CD4-positive, alpha-beta T cell treated with Interleukin-17A for 1 hour (primary cell): ENCODE measurements around the gene NTMT1.

Experiments used
- DNase-seq: peaks from one replicate; pipeline ENCODE4 v3.0.0-alpha.2; 2020

Gene NTMT1

DNA sequence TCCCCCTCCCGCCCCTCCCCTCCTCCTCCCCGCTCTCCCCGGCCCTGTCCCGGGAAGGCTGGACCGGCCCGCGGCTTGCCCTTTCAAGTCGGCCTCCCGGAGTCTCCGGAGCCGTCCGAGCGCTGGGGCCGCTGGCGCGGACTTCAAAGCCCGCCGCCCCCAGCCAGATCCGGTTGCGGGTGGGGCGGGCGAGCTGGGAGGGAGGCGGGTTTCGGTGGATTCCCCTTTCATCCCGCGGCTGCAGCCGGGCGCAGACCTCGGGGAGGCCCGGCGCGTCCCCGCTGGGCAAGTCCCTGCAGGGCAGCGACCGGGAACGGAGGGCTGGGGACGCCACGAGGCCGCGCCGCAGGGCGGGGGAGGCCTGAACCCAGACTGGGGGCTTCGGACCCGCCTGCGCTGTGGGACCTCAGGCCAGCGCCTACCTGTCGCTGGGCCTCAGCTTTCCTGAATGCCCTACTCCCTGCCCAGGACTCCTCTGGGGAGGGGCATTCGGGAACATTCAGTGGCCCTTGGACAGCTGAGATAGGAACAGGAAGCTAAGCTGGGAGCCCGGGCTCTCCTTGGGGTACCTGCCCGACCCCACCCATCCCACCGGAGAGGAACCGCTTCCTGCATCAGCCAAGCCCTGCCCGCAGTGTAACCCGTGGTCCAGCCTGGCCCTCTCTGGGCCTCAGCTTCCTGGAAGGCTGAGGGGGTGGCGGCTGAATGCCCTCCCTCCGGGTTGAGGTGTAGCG, 28.4 kb upstream of the NTMT1 start:
- peak; percentile 50 for DNase-seq

DNA sequence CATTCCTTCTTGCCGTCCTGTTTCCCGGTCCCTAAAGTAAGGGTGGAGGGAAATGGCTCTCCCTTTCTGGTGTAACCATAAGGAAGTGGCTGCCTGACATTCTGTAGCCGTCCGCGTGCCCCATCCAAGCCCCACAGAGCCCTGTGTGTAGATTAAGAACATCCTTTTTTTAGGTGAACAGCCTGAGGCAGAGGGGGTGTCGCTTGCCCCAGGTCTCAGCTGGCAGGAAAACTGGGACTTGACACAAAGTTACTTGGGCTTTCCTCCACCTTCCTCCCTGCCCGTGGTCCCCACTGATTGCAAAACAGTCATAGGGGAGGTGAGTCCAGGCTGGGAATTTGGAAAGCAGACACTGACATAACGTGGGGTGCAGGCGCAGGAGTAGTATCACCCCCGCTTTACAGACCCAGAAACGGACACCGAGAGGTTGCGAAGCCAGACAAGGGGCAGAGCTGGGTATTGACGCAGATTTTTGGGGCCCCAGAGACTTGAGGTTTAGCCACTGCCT, 27.8 kb upstream of the NTMT1 start:
- no peak for DNase-seq

- DNase-seq = no peak
Measured at GRCh38 chr9:129601082-129601674, 24.8 kb upstream of the NTMT1 start.

GRCh38 chr9:129602598-129603415, 23.2 kb upstream of the NTMT1 start:
- no peak for DNase-seq

DNA sequence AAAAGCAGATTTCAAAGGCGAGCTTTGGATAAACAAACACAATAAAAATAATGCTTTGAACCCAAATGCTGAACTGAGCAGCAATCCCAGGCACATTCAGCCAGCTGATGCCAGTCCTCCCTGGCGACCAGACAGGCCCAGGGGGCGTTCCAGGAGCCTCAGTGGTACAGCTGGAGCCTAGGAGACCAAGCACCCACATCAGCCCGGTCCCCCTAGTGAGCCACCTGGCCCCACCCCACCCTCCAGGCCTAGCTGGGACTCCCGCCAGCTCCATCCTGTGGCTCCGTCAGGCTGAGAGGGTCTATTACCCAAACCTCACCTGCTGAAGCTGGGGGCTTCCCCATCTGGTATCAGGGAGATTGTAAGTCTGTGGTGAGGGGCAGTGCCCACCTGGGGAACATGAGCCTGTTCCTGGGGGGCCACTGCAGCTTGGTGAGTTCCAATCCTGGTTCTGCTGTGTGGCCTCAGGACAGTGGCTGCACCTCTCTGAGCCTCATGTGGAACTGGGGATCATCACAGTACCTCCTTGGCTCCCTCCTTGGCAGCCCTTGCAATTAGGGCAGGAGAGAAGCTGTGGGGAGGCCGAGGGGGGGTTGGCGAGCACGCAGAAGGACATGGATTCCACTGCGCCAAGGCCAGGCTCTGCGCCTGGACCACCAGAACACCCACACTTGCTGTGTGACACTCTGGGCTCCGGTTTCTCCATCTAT, 21.8 kb upstream of the NTMT1 start:
- DNase-seq = no peak

GRCh38 chr9:129604766-129605163, 21.2 kb upstream of the NTMT1 start:
- no peak for DNase-seq

DNA sequence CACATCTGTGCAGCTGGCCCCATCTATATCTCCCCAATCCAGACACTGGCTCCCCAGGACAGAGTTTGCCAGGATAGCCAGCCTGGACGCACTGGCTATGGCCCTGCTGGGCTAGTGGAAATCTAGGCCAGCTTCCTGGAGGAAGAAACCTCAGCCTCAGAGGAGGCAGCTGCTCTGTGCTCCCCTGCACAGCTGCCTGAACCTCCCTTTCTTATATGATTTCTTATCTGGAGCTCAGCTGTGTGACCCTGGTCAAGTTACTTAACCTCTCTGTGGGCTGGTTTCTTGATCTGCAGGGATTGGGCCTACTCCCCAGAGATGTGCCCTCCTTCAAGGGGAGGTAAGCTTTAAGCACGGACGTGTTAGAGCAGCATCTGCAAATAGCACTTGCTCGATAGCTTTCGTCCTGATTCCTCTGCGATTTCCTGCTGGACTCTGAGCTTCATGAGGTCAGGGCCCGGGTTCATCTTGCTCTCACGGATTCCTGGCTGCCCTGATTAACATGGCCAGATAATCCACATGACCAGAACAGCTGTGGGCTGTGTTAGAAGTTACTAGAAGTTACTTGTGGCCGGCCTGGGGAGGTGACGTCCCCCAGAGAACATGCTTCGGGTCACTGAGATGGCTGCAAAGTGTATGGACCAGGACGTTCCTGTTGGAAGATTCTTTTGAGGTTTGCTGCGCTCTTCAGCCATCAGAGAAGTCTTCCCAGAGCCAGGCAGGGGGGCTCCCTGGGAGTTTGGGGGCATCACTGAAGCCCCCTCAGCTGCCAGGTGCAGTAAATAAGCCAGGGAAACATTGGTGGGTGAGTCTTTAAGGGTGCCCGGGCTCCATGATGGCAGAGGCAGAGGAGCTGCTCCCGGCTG, 19.6 kb upstream of the NTMT1 start:
- DNase-seq = no peak

GRCh38 chr9:129607027-129607387, 19.0 kb upstream of the NTMT1 start:
- no peak for DNase-seq

DNA sequence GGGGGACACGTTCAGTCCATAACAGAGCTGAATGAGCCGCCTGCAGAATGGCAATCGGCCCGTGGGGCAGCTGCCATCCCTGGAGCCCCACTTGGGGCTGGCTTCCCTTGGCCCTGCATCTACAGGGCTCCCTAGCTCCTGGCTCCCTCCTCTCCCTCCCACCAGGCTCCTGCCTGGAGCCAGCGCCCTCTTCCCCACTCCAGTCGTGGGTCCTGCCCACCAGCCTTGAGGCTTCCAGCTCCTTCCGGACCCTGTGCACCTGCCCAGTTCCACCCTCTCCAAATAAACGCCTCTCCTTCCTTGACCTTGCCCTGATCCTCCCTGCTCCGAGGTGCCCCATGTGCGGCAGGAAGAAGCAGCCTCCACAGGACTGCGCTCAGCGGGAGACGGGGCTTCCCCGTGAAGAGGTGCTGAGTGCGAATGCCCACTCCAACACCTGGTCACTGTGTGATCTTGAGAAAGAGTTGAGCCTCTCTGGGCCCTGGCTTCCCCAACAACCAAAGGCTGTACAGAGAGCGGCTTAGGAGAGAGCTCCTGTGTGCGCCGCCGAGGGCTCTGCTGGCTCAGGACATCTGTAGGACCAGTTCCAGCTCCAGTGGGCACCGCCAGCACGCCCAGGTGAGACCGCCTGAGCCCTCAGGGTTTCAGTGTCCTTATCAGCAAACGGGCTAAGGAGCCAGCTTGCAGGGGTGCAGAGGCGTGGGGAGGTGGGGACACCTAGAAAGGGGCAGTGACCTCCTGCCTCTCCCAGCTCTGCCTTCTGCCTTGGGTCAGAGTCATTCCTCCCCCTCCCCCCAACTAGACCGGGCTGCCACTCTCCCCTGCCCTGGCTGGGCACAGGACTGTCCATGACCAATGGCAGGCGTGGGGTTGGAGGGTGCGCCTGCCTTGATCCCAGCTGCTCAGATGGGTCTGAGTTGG, 17.1 kb upstream of the NTMT1 start:
- no peak for DNase-seq

DNA sequence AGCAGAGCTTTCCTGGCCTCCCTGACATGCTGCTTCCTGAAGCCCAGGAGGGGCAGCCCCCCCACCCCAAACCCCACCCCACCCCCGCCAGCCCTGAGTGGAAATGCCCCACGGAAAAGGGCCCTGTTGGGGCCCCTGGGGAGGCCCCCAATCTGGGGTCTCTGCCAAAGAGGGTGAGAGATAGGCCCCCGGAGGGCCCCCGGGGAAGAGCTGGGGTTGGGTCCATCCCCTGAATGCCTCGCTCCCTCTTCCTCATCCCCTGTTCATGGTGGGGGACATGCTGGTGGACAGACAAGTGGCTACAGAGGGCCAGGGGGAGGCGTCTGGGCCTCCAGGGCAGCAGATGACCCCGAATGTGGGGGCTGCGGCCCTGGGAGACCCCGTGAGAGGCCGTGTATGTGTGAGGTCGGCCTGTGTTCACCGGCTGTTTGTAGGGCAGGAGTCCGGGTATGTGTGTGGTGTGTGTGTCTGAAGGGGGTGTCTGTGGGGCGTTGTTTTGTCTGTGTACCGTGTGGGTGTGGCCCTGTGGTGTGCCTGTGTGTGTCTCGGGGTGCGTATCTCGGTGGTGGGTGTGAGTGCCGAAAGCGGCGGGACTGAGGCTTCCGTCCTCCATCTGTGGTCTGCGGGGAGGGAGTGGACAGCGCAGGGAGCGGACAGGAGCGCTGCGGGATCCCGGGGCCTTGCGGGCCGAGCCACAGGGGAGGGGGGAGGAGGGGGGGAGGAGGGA, 16.3 kb upstream of the NTMT1 start:
- peak; percentile 87 for DNase-seq

GRCh38 chr9:129610213-129610472, 15.8 kb upstream of the NTMT1 start:
- no peak for DNase-seq

DNA sequence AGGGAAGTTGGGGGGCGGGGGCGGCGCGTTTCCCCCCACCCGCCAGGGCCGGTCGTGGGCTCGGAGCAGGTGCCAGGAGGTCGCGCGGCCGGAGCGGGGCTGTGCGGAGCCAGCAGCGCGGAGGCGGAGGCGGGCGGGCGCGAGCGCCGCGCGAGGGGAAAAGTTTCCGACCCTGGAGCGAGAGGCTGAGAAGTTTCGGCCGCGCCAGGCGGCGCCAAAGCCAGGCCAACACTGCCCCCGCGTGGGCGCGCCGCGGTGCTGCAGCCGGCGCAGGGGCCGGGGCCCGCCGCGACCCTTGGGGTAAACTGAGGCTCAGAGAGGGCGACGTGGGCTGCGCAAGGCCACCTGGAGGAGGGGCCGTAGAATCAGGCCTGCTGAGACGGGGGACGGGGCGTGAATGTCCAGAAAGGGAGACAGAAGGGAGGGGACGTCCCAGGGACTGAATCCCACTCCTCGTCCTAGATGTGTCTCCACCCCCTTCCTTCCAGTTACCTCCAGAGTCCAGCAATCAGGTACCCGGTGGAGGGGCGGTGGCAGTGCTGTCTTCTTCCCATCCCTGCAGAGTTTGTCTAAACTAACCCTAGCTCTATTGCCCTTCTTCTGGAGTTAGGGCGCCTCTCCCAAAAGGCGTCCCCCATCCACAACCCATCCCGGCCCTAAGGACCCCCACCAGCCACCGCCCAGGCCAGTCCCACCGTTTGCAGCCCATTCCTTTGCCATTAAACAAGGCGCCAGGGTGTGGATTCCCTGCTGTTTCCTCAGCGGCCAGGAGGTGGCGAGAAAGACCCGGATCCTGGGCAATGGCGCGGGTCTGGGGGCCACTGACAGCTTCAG, 15.3 kb upstream of the NTMT1 start:
- DNase-seq = peak; percentile 73

DNA sequence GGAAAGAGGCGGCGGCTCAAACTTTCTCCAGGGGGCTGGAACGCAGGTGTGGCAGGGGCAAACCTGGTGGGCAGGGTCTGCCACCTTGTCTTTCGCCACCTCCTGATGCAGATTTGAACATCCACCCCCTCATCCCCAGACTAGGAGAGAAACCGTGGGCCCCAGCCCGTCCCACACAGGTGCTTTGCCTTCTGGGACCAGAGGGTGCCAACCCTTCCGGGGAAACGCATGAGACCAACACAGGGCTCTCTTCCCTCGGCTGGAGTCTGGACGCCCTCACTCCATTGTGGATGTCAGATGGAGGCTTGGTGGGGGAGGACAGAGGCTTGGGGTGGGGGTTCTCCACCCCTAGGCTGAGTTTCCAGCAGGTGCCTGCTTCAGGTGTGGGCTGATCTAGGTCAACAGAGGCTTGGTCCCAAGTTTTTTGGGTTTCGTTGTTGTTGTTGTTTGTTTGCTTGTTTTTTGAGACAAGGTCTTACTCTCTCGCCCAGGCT, 14.6 kb upstream of the NTMT1 start:
- DNase-seq = no peak

DNA sequence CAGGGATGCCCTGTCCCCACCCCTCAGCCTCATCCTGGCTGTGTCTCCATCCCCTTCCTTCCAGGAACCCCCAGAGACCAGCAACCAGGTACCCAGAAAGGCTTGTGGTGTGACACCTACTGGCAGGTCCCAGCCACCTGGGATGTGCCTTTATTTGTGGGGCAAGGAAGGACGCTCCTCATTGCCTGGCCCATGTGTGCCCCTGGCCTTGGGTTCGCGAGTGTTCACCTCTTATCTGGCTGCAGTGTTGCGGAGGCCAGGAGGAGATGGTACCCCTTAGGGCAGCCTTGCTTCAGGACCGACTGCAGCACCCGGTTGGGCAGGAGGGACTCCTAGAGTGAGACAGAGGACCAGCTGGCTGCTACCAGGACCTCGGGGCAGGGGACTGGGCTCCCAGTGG, 13.8 kb upstream of the NTMT1 start:
- no peak for DNase-seq

- no peak for DNase-seq
Measured at GRCh38 chr9:129612815-129613519, 13.0 kb upstream of the NTMT1 start.

GRCh38 chr9:129613520-129614175, 12.3 kb upstream of the NTMT1 start:
- DNase-seq = no peak

DNA sequence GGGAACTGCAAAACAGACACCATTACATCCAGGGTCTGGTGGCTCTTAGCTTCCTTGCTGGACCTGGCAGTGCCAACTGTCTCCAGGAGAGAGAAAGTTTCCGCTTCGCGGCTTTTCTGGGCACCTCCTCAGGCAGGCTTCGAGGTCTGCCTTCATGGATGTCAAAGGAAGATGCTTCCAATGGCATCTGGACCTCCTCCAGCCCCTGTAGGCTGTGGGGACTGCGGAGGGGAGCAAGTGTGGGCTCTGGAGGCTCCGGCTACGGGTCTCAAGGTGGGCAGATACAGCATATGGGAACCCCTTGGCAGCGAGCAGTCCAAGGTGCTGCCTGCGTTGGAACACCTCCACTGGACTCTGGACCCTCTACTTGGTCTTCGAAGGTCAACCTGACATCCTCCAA, 11.0 kb upstream of the NTMT1 start:
- DNase-seq = no peak
